Liver (tissue), 9 donors: ENCODE data around the gene MAPK1. TPM values are rescaled to one million over a fixed set of nuclear protein-coding genes. Genes with fewer than 3 reads are reported as not detected.

Experiments used
- DNase-seq: peaks from one replicate; pipeline ENCODE4 v3.0.0-alpha.2; 2017; ENCODE audit warnings: low spot score
- H3K27ac ChIP-seq, 2 donors: one replicate each; pipeline ENCODE4 v1.7.0; 2013; ENCODE audit warnings: inconsistent platforms in 2 of 2, low read length in 2 of 2, control low read depth in 1 of 2, low read depth in 1 of 2, mild to moderate bottlenecking in 1 of 2
- H3K27me3 ChIP-seq, 4 donors: one replicate each; pipeline versions ENCODE4 v1.6.1 to v1.7.0; 2013; ENCODE audit warnings: low read length in 3 of 4, inconsistent platforms in 1 of 4, mild to moderate bottlenecking in 1 of 4, moderate library complexity in 1 of 4; ENCODE audit not compliant: control insufficient read depth in 4 of 4, insufficient read depth in 4 of 4
- H3K36me3 ChIP-seq, 4 donors: one replicate each; pipeline versions ENCODE4 v1.6.1 to v1.7.0; 2013; ENCODE audit warnings: low read length in 3 of 4, mild to moderate bottlenecking in 3 of 4, low read depth in 1 of 4, moderate library complexity in 1 of 4; ENCODE audit not compliant: control insufficient read depth in 4 of 4, insufficient read depth in 3 of 4
- H3K4me1 ChIP-seq, 4 donors: one replicate each; pipeline versions ENCODE4 v1.6.1 to v1.7.0; 2013; ENCODE audit warnings: low read length in 3 of 4, mild to moderate bottlenecking in 3 of 4, moderate library complexity in 1 of 4; ENCODE audit not compliant: control insufficient read depth in 4 of 4, insufficient read depth in 4 of 4
- H3K4me3 ChIP-seq, 3 donors: one replicate each; pipeline versions ENCODE4 v1.6.1 to v1.7.0; 2013; ENCODE audit warnings: low read length in 3 of 3, control low read depth in 1 of 3, low read depth in 1 of 3, mild to moderate bottlenecking in 1 of 3
- H3K9ac ChIP-seq, 2 donors: one replicate each; pipeline ENCODE4 v1.7.0; 2013; ENCODE audit warnings: low read length in 2 of 2, mild to moderate bottlenecking in 2 of 2, moderate library complexity in 2 of 2, control low read depth in 1 of 2, low read depth in 1 of 2
- H3K9me3 ChIP-seq, 4 donors: one replicate each; pipeline versions ENCODE4 v1.6.1 to v1.7.0; 2013; ENCODE audit warnings: low read length in 3 of 4; ENCODE audit not compliant: control insufficient read depth in 4 of 4
- EGR1 ChIP-seq, 2 donors: IDR thresholded peaks; 2 replicates each; pipeline ENCODE4 v1.6.1; 2016 to 2018; ENCODE audit warnings: antibody characterized with exemption in 2 of 2, low read depth in 2 of 2
- FOXA1 ChIP-seq: IDR thresholded peaks from 2 replicates; pipeline ENCODE4 v1.6.1; 2016; ENCODE audit warnings: antibody characterized with exemption
- FOXA2 ChIP-seq: IDR thresholded peaks from 2 replicates; pipeline ENCODE4 v1.6.1; 2016; ENCODE audit warnings: antibody characterized with exemption
- GABPA ChIP-seq, 2 donors: IDR thresholded peaks in 1 of 2; conservative IDR thresholded peaks in 1 of 2; 2 replicates each; pipeline ENCODE4 v1.6.1; 2016; ENCODE audit warnings: antibody characterized with exemption in 2 of 2, mild to moderate bottlenecking in 1 of 2, moderate library complexity in 1 of 2
- HNF4A ChIP-seq, 2 donors: conservative IDR thresholded peaks; 2 replicates each; pipeline ENCODE4 v1.6.1; 2016; ENCODE audit warnings: antibody characterized with exemption in 2 of 2, mild to moderate bottlenecking in 2 of 2
- HNF4G ChIP-seq: IDR thresholded peaks from 2 replicates; pipeline ENCODE4 v1.6.1; 2016; ENCODE audit warnings: antibody characterized with exemption
- JUND ChIP-seq, 2 donors: IDR thresholded peaks; 2 replicates each; pipeline ENCODE4 v1.6.1; 2016; ENCODE audit warnings: antibody characterized with exemption in 2 of 2
- NR2F2 ChIP-seq: IDR thresholded peaks from 2 replicates; pipeline ENCODE4 v1.6.1; 2016; ENCODE audit warnings: antibody characterized with exemption
- RAD21 ChIP-seq, 2 donors: IDR thresholded peaks; 2 replicates each; pipeline ENCODE4 v1.6.1; 2016; ENCODE audit warnings: antibody characterized with exemption in 2 of 2, mild to moderate bottlenecking in 2 of 2
- RXRA ChIP-seq, 2 donors: IDR thresholded peaks; 2 replicates each; pipeline ENCODE4 v1.6.1; 2017 to 2018; ENCODE audit warnings: antibody characterized with exemption in 2 of 2, mild to moderate bottlenecking in 1 of 2
- SP1 ChIP-seq: IDR thresholded peaks from 2 replicates; pipeline ENCODE4 v1.6.1; 2018; ENCODE audit warnings: antibody characterized with exemption, mild to moderate bottlenecking
- TAF1 ChIP-seq: conservative IDR thresholded peaks from 2 replicates; pipeline ENCODE4 v1.6.1; 2016; ENCODE audit warnings: antibody characterized with exemption, mild to moderate bottlenecking
- YY1 ChIP-seq: IDR thresholded peaks from 2 replicates; pipeline ENCODE4 v1.6.1; 2016; ENCODE audit warnings: antibody characterized with exemption, mild to moderate bottlenecking
- WGBS: extraction: QIAGEN DNeasy Blood & Tissue Kit; methylation state at CpG from one replicate; pipeline ENCODE4 v1.1.7; 2013; 5-methylcytosine and 5-hydroxymethylcytosine counted together
- polyA plus RNA-seq, 2 donors: library from polyadenylated mRNA; stranded (reverse) in 1 of 2; unstranded in 1 of 2; fragments of 200-250 nt in 1 of 2; fragments of >200 nt in 1 of 2; fragmentation: Nextera tagmentation in 1 of 2; extraction: Ambion mirVana in 1 of 2; gene quantifications; one replicate each; pipeline versions ENCODE4 v1.2.1 to v1.2.3, GENCODE V29; 2013 to 2015
- total RNA-seq, 2 donors: library from RNA; depleted of rRNA; stranded (reverse); fragments of >200 nt; gene quantifications; one replicate each; pipeline ENCODE4 v1.2.3, GENCODE V29; 2014
- TF ChIP-seq, protein P1 (sequence below): IDR thresholded peaks from 2 replicates; pipeline ENCODE4 v1.6.1; 2016; ENCODE audit warnings: antibody characterized with exemption
- TF ChIP-seq, protein P2 (sequence below): IDR thresholded peaks from 2 replicates; pipeline ENCODE4 v1.6.1; 2016; ENCODE audit warnings: antibody characterized with exemption
- TF ChIP-seq, protein P3 (sequence below): IDR thresholded peaks from 2 replicates; pipeline ENCODE4 v1.6.1; 2016; ENCODE audit warnings: antibody characterized with exemption
- TF ChIP-seq, protein P4 (sequence below): fragments of 150-350 bp; IDR thresholded peaks from 2 replicates; pipeline ENCODE4 v1.5.1; 2017; ENCODE audit warnings: improper control_type of control experiment, low read depth, low read length; ENCODE audit not compliant: missing input control
- TF ChIP-seq, protein P5 (sequence below): IDR thresholded peaks from 2 replicates; pipeline ENCODE4 v1.6.1; 2016; ENCODE audit warnings: antibody characterized with exemption, mild to moderate bottlenecking
- donor health status: healthy.
- donor health status: healthy.
- donor health status: healthy.
- donor health status: healthy.
- donor health status: healthy.

MAPK1 gene
- total and polyA plus RNA-seq, 4 donors = 8.3 to 31.8 (median 22.8) TPM

DNA sequence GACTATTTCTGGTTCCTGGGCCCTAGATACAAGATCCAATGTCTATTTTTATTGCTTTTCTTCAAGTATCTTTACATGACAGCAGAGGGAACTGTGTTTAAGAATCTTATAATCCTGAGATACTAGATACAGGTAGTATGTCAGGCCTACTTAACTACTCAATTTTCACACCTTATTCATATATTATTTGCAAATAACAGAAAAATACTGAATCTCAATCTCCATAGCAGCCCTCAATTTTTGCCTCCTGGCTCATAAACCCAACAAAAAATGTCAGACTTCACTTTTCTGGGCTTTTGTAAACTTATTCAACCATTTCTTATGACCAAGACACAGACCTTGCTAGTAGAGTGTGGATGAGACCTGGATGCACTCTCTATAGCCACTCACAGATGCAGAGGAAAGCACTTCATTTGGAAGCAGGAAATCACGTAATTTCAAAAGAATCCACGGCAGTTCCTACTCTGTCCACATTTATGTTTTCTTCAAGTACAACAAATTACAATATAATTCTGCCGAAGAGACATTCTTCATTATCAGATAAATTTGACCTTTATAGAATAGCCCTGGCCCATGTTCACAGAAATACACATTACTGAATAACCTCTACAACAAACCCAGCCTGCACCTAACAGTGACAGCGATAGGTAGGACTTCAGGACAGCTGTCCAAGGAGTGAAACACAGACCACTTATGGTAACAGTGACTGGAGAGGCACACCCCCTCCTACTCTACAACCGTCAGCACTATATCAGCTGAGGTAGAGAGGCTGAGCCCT is 69.8 kb downstream of the MAPK1 start:
- 88% methylated on average over 5 of the region's 5 CpGs for WGBS
- no peaks in the 10 kb centered on the region for H3K27me3 ChIP-seq
- H3K9me3 ChIP-seq = no peaks in the 10 kb centered on the region
- no peak overlapping the region for H3K4me3 ChIP-seq
- H3K36me3 ChIP-seq = peaks cover 3 to 25% (median 20%) of the 10 kb centered on the region in 4 donors
- no peak overlapping the region for H3K9ac ChIP-seq
- TF ChIP-seq GABPA (IDR thresholded peaks at IDR 0.05 in 1 of 2, conservative IDR thresholded peaks at IDR 0.05 in 1 of 2) = no peak
- no peak for TF ChIP-seq JUND (IDR thresholded peaks at IDR 0.05)
- no peak for TF ChIP-seq TAF1
- TF ChIP-seq RXRA (IDR thresholded peaks at IDR 0.05) = no peak
- no peak for TF ChIP-seq HNF4A (conservative IDR thresholded peaks at IDR 0.05)
- TF ChIP-seq, protein P1, sequence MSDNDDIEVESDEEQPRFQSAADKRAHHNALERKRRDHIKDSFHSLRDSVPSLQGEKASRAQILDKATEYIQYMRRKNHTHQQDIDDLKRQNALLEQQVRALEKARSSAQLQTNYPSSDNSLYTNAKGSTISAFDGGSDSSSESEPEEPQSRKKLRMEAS = no peak
- H3K4me1 ChIP-seq = no peaks in the 10 kb centered on the region
- no peak for DNase-seq
- H3K27ac ChIP-seq = no peak overlapping the region

DNA sequence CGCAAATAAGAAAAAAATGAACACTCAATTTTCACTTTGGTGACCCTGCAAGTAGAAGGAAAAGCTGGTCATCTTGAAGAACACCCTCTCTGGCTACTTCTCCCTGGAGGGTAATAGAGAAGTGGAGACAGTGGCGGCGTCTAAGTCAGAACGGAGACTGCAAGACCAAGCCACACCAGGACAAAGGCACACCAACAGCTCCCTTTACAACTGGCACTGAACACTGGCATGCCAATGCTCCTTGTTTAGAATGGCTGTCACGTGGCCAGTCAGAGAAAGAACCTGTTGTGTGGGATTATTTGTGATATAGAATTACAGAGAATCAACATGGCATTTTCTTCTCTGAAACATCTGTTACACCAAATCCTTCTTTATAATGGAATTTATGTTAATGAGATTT is 70.6 kb downstream of the MAPK1 start:
- H3K9me3 ChIP-seq = no peaks in the 10 kb centered on the region
- no peak for TF ChIP-seq HNF4A (conservative IDR thresholded peaks at IDR 0.05)
- no peak for TF ChIP-seq NR2F2
- no peak for TF ChIP-seq GABPA (IDR thresholded peaks at IDR 0.05 in 1 of 2, conservative IDR thresholded peaks at IDR 0.05 in 1 of 2)
- no peak for TF ChIP-seq SP1
- no peak for TF ChIP-seq TAF1
- TF ChIP-seq, protein P2, sequence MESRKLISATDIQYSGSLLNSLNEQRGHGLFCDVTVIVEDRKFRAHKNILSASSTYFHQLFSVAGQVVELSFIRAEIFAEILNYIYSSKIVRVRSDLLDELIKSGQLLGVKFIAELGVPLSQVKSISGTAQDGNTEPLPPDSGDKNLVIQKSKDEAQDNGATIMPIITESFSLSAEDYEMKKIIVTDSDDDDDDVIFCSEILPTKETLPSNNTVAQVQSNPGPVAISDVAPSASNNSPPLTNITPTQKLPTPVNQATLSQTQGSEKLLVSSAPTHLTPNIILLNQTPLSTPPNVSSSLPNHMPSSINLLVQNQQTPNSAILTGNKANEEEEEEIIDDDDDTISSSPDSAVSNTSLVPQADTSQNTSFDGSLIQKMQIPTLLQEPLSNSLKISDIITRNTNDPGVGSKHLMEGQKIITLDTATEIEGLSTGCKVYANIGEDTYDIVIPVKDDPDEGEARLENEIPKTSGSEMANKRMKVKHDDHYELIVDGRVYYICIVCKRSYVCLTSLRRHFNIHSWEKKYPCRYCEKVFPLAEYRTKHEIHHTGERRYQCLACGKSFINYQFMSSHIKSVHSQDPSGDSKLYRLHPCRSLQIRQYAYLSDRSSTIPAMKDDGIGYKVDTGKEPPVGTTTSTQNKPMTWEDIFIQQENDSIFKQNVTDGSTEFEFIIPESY = no peak
- TF ChIP-seq HNF4G = no peak
- no peak for TF ChIP-seq EGR1 (IDR thresholded peaks at IDR 0.05; ENCODE audit: low read depth in 2 of 2)
- TF ChIP-seq RXRA (IDR thresholded peaks at IDR 0.05) = no peak
- TF ChIP-seq FOXA2 = no peak
- TF ChIP-seq YY1 = no peak
- TF ChIP-seq, protein P1 = no peak
- TF ChIP-seq, protein P3, sequence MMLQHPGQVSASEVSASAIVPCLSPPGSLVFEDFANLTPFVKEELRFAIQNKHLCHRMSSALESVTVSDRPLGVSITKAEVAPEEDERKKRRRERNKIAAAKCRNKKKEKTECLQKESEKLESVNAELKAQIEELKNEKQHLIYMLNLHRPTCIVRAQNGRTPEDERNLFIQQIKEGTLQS = no peak
- no peak for TF ChIP-seq RAD21 (IDR thresholded peaks at IDR 0.05)
- no peak for TF ChIP-seq FOXA1
- TF ChIP-seq, protein P4, sequence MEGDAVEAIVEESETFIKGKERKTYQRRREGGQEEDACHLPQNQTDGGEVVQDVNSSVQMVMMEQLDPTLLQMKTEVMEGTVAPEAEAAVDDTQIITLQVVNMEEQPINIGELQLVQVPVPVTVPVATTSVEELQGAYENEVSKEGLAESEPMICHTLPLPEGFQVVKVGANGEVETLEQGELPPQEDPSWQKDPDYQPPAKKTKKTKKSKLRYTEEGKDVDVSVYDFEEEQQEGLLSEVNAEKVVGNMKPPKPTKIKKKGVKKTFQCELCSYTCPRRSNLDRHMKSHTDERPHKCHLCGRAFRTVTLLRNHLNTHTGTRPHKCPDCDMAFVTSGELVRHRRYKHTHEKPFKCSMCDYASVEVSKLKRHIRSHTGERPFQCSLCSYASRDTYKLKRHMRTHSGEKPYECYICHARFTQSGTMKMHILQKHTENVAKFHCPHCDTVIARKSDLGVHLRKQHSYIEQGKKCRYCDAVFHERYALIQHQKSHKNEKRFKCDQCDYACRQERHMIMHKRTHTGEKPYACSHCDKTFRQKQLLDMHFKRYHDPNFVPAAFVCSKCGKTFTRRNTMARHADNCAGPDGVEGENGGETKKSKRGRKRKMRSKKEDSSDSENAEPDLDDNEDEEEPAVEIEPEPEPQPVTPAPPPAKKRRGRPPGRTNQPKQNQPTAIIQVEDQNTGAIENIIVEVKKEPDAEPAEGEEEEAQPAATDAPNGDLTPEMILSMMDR = no peak
- TF ChIP-seq, protein P5, sequence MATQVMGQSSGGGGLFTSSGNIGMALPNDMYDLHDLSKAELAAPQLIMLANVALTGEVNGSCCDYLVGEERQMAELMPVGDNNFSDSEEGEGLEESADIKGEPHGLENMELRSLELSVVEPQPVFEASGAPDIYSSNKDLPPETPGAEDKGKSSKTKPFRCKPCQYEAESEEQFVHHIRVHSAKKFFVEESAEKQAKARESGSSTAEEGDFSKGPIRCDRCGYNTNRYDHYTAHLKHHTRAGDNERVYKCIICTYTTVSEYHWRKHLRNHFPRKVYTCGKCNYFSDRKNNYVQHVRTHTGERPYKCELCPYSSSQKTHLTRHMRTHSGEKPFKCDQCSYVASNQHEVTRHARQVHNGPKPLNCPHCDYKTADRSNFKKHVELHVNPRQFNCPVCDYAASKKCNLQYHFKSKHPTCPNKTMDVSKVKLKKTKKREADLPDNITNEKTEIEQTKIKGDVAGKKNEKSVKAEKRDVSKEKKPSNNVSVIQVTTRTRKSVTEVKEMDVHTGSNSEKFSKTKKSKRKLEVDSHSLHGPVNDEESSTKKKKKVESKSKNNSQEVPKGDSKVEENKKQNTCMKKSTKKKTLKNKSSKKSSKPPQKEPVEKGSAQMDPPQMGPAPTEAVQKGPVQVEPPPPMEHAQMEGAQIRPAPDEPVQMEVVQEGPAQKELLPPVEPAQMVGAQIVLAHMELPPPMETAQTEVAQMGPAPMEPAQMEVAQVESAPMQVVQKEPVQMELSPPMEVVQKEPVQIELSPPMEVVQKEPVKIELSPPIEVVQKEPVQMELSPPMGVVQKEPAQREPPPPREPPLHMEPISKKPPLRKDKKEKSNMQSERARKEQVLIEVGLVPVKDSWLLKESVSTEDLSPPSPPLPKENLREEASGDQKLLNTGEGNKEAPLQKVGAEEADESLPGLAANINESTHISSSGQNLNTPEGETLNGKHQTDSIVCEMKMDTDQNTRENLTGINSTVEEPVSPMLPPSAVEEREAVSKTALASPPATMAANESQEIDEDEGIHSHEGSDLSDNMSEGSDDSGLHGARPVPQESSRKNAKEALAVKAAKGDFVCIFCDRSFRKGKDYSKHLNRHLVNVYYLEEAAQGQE = no peak
- no peak for TF ChIP-seq JUND (IDR thresholded peaks at IDR 0.05)
- H3K9ac ChIP-seq = no peak overlapping the region
- H3K4me3 ChIP-seq = no peak overlapping the region
- DNase-seq = no peak
- H3K27me3 ChIP-seq = no peaks in the 10 kb centered on the region
- H3K4me1 ChIP-seq = no peaks in the 10 kb centered on the region
- 92% methylated on average over 5 of the region's 5 CpGs for WGBS
- peaks cover 3 to 21% (median 17%) of the 10 kb centered on the region in 4 donors for H3K36me3 ChIP-seq
- no peak overlapping the region for H3K27ac ChIP-seq
